ENCODE results near the gene CCDC187.
A peak's percentile ranks its signal among the peaks of the same experiment; 100 is the strongest.

Gene CCDC187

GRCh38 chr9:136284951-136285350, 18.9 kb downstream of the CCDC187 start:
- no peak for DNase-seq

- no peak for DNase-seq
Measured at GRCh38 chr9:136284311-136284710, 19.6 kb downstream of the CCDC187 start.

- DNase-seq, result peak in 50 of 51 donors; percentile 6 to 85 (median 60)
Measured at GRCh38 chr9:136283291-136284235, 20.3 kb downstream of the CCDC187 start.

- no peak for DNase-seq
Measured at GRCh38 chr9:136282272-136282861, 21.5 kb downstream of the CCDC187 start.

GRCh38 chr9:136281421-136282271, 22.2 kb downstream of the CCDC187 start:
- DNase-seq, result no peak

- no peak for DNase-seq
Measured at GRCh38 chr9:136280535-136281315, 23.2 kb downstream of the CCDC187 start.

- DNase-seq, result no peak
Measured at GRCh38 chr9:136279471-136279870, 24.4 kb downstream of the CCDC187 start.

GRCh38 chr9:136278894-136279293, 25.0 kb downstream of the CCDC187 start:
- no peak for DNase-seq

- DNase-seq, result no peak
Measured at GRCh38 chr9:136278221-136278620, 25.7 kb downstream of the CCDC187 start.

GRCh38 chr9:136277746-136278145, 26.1 kb downstream of the CCDC187 start:
- no peak for DNase-seq

- DNase-seq, result no peak
Measured at GRCh38 chr9:136276716-136277115, 27.2 kb downstream of the CCDC187 start.

GRCh38 chr9:136275655-136276429, 28.1 kb downstream of the CCDC187 start:
- DNase-seq, result no peak

GRCh38 chr9:136274786-136275654, 28.9 kb downstream of the CCDC187 start:
- no peak for DNase-seq

GRCh38 chr9:136273921-136274785, 29.7 kb downstream of the CCDC187 start:
- no peak for DNase-seq

- DNase-seq, result no peak
Measured at GRCh38 chr9:136273244-136273865, 30.5 kb downstream of the CCDC187 start.

GRCh38 chr9:136270173-136270705, 33.7 kb downstream of the CCDC187 start:
- no peak for DNase-seq

GRCh38 chr9:136268735-136269134, 35.2 kb downstream of the CCDC187 start:
- DNase-seq, result no peak

All from hypothalamus (tissue), 51 donors.